ENCODE measurements around the gene DMAC2L. TPM values are rescaled to one million over a fixed set of nuclear protein-coding genes. Genes with fewer than 3 reads are reported as not detected.
"Not testable (repeated sequence)": the region's sequence is repeated elsewhere in the genome, so short reads cannot be mapped to it uniquely, and the experiment has no call there.

The DMAC2L gene
- total and polyA plus RNA-seq, 4 donors: 6.4 to 36.4 (median 20.7) TPM

DNA sequence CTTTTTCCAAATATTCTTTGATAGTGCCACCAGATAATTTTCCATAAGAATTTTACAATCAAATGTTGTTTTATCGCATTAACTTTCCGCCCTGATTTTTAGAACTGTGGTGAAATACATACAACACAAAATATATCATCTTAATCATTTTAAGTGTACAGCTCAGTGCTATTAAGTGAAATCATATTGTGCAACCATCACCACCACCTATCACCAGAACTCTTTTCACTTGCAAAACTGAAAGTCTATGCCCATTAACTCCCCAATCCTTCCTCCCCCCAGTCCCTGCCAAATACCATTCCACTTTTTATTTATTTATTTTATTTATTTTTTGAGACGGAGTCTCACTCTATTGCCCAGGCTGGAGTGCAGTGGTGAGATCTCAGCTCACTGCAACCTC is 48.0 kb downstream of the DMAC2L start:
- no peak for DNase-seq (ENCODE audit: low read depth in 4 of 6, low spot score in 6 of 6)
- WGBS (ENCODE audit: insufficient coverage): no CpG with 5 or more reads among the region's 3 CpGs
- Histone ChIP-seq H3K27me3 (ENCODE audit: control insufficient read depth, insufficient read depth, low read length) (no peaks in the 10 kb centered on the region), H3K36me3 (ENCODE audit: control insufficient read depth, insufficient read depth, low read length) (peaks cover 5% of the 10 kb centered on the region), H3K4me1 (ENCODE audit: control insufficient read depth, insufficient read depth, low read length) (no peaks in the 10 kb centered on the region), H3K27ac (ENCODE audit: low read depth, low read length) (no peak overlapping the region), H3K4me3 (ENCODE audit: low read depth, low read length) (no peak overlapping the region), H3K9me3 (ENCODE audit: control insufficient read depth, insufficient read depth, low read length) (no peaks in the 10 kb centered on the region)

GRCh38 chr14:50360851-50361250 is 48.7 kb downstream of the DMAC2L start:
- no peak overlapping the region for H3K27ac ChIP-seq (ENCODE audit: low read depth, low read length)
- H3K4me3 ChIP-seq (ENCODE audit: low read depth, low read length): no peak overlapping the region
- DNase-seq (ENCODE audit: low read depth in 4 of 6, low spot score in 6 of 6): no peak
- no peaks in the 10 kb centered on the region for H3K9me3 ChIP-seq (ENCODE audit: control insufficient read depth, insufficient read depth, low read length)
- H3K27me3 ChIP-seq (ENCODE audit: control insufficient read depth, insufficient read depth, low read length): no peaks in the 10 kb centered on the region
- no CpG with 5 or more reads among the region's 2 CpGs for WGBS (ENCODE audit: insufficient coverage)
- H3K36me3 ChIP-seq (ENCODE audit: control insufficient read depth, insufficient read depth, low read length): peaks cover 5% of the 10 kb centered on the region
- no peaks in the 10 kb centered on the region for H3K4me1 ChIP-seq (ENCODE audit: control insufficient read depth, insufficient read depth, low read length)

GRCh38 chr14:50361473-50362403 is 49.6 kb downstream of the DMAC2L start:
- not testable (repeated sequence) for H3K27ac ChIP-seq (ENCODE audit: low read depth, low read length); H3K4me3 ChIP-seq (ENCODE audit: low read depth, low read length); H3K9me3 ChIP-seq (ENCODE audit: control insufficient read depth, insufficient read depth, low read length); H3K27me3 ChIP-seq (ENCODE audit: control insufficient read depth, insufficient read depth, low read length); H3K4me1 ChIP-seq (ENCODE audit: control insufficient read depth, insufficient read depth, low read length); H3K36me3 ChIP-seq (ENCODE audit: control insufficient read depth, insufficient read depth, low read length); DNase-seq (ENCODE audit: low read depth in 4 of 6, low spot score in 6 of 6)
- 97% methylated on average over 29 of the region's 36 CpGs for WGBS (ENCODE audit: insufficient coverage)

DNA sequence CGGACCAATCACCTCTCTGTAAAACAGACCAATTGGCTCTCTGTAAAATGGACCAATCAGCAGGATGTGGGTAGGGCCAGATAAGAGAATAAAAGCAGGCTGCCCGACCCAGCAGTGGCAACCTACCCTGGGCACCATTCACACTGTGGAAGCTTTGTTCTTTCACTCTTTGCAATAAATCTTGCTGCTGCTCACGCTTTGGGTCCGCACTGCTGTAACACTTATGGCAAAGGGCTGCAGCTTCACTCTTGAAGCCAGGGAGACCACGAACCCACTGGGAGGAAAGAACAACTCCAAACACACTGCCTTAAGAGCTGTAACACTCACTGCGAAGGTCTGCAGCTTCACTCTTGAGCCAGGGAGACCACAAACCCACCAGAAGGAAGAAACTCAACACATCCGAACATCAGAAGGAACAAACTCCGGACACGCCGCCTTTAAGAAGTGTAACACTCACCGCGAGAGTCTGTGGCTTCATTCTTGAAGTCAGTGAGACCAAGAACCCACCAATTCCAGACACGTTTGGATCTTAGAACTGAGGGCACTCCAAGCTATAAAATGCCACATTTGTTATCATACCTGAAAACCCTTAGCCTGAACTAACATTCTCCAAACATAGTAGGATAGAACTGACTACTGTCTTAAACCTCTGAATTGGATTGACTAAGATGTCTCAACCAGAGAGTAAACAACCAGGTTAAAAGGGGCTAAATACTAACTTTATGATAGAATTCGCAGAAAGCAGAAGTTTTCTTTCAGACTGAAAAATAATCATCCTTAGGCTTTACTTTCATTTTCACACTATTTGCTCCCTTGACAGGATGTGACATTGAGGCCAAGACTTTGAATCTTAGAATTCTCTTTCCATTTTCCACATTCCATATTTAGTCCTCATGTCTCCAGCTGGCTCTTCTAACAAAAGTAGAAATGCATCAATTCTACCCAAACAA is 50.9 kb downstream of the DMAC2L start:
- no peak overlapping the region for H3K27ac ChIP-seq (ENCODE audit: low read depth, low read length)
- no peak for DNase-seq (ENCODE audit: low read depth in 4 of 6, low spot score in 6 of 6)
- peaks cover 1% of the 10 kb centered on the region for H3K36me3 ChIP-seq (ENCODE audit: control insufficient read depth, insufficient read depth, low read length)
- no peaks in the 10 kb centered on the region for H3K27me3 ChIP-seq (ENCODE audit: control insufficient read depth, insufficient read depth, low read length)
- no peaks in the 10 kb centered on the region for H3K9me3 ChIP-seq (ENCODE audit: control insufficient read depth, insufficient read depth, low read length)
- no peaks in the 10 kb centered on the region for H3K4me1 ChIP-seq (ENCODE audit: control insufficient read depth, insufficient read depth, low read length)
- H3K4me3 ChIP-seq (ENCODE audit: low read depth, low read length): no peak overlapping the region
- 78% methylated on average over 13 of the region's 14 CpGs for WGBS (ENCODE audit: insufficient coverage)

GRCh38 chr14:50363714-50364111 is 51.6 kb downstream of the DMAC2L start:
- Histone ChIP-seq H3K36me3 (ENCODE audit: control insufficient read depth, insufficient read depth, low read length) (no peaks in the 10 kb centered on the region), H3K27me3 (ENCODE audit: control insufficient read depth, insufficient read depth, low read length) (no peaks in the 10 kb centered on the region), H3K27ac (ENCODE audit: low read depth, low read length) (no peak overlapping the region), H3K9me3 (ENCODE audit: control insufficient read depth, insufficient read depth, low read length) (no peaks in the 10 kb centered on the region), H3K4me1 (ENCODE audit: control insufficient read depth, insufficient read depth, low read length) (no peaks in the 10 kb centered on the region), H3K4me3 (ENCODE audit: low read depth, low read length) (no peak overlapping the region)
- DNase-seq (ENCODE audit: low read depth in 4 of 6, low spot score in 6 of 6): no peak
- WGBS (ENCODE audit: insufficient coverage): 59% methylated on average over 4 of the region's 4 CpGs

- no peak overlapping the region for H3K27ac ChIP-seq (ENCODE audit: low read depth, low read length)
- no peaks in the 10 kb centered on the region for H3K9me3 ChIP-seq (ENCODE audit: control insufficient read depth, insufficient read depth, low read length)
- no peak overlapping the region for H3K4me3 ChIP-seq (ENCODE audit: low read depth, low read length)
- H3K27me3 ChIP-seq (ENCODE audit: control insufficient read depth, insufficient read depth, low read length): no peaks in the 10 kb centered on the region
- no peak for DNase-seq (ENCODE audit: low read depth in 4 of 6, low spot score in 6 of 6)
- no peaks in the 10 kb centered on the region for H3K4me1 ChIP-seq (ENCODE audit: control insufficient read depth, insufficient read depth, low read length)
- H3K36me3 ChIP-seq (ENCODE audit: control insufficient read depth, insufficient read depth, low read length): no peaks in the 10 kb centered on the region
- 88% methylated on average over 1 of the region's 1 CpG for WGBS (ENCODE audit: insufficient coverage)
Observed at GRCh38 chr14:50364792-50365191, 52.7 kb downstream of the DMAC2L start.

DNA sequence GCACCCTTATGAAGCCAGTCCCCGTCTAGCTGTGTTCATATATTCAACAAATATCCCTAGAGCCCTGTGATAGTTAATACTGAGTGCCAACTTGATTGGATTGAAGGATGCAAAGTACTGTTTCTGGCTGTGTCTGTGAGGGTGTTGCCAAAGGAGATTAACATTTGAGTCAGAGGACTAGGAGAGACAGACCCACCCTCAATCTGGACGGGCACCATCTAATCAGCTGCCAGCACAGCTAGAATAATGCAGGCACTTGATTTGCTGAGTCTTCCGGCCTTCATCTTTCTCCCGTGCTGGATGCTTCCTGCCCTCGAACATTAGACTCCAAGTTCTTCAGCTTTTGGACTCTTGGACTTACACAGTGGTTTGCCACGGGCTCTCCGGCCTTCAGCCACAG is 53.4 kb downstream of the DMAC2L start:
- H3K27me3 ChIP-seq (ENCODE audit: control insufficient read depth, insufficient read depth, low read length); DNase-seq (ENCODE audit: low read depth in 4 of 6, low spot score in 6 of 6); H3K4me1 ChIP-seq (ENCODE audit: control insufficient read depth, insufficient read depth, low read length); H3K4me3 ChIP-seq (ENCODE audit: low read depth, low read length); H3K9me3 ChIP-seq (ENCODE audit: control insufficient read depth, insufficient read depth, low read length); H3K27ac ChIP-seq (ENCODE audit: low read depth, low read length); H3K36me3 ChIP-seq (ENCODE audit: control insufficient read depth, insufficient read depth, low read length): not testable (repeated sequence)
- WGBS (ENCODE audit: insufficient coverage): 89% methylated on average over 6 of the region's 7 CpGs

DNA sequence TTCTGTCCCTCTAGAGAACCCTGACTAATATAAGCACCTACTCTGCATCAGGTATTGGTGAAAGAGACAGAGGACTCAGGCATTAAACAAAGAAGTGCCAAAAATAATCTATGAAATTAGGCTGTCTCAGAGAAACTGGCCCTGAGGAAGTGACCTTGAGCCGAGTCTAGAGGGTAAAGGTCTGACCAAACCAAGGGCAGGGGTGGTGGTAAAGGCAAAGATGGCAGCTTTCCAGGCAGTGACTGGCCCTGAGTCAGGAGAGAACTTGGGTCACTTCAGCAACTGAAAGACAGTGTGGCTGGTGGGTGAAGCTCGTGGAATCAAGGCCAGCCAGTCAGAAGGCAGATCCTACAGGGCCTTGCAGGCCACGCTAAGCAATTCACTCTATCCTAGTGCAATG is 54.0 kb downstream of the DMAC2L start:
- Histone ChIP-seq H3K27ac (ENCODE audit: low read depth, low read length) (no peak overlapping the region), H3K9me3 (ENCODE audit: control insufficient read depth, insufficient read depth, low read length) (no peaks in the 10 kb centered on the region), H3K36me3 (ENCODE audit: control insufficient read depth, insufficient read depth, low read length) (no peaks in the 10 kb centered on the region), H3K27me3 (ENCODE audit: control insufficient read depth, insufficient read depth, low read length) (no peaks in the 10 kb centered on the region), H3K4me1 (ENCODE audit: control insufficient read depth, insufficient read depth, low read length) (no peaks in the 10 kb centered on the region), H3K4me3 (ENCODE audit: low read depth, low read length) (no peak overlapping the region)
- 89% methylated on average over 3 of the region's 3 CpGs for WGBS (ENCODE audit: insufficient coverage)
- DNase-seq (ENCODE audit: low read depth in 4 of 6, low spot score in 6 of 6): no peak

GRCh38 chr14:50366589-50366988 is 54.5 kb downstream of the DMAC2L start:
- no peaks in the 10 kb centered on the region for H3K9me3 ChIP-seq (ENCODE audit: control insufficient read depth, insufficient read depth, low read length)
- DNase-seq (ENCODE audit: low read depth in 4 of 6, low spot score in 6 of 6): no peak
- H3K27ac ChIP-seq (ENCODE audit: low read depth, low read length): no peak overlapping the region
- no peaks in the 10 kb centered on the region for H3K4me1 ChIP-seq (ENCODE audit: control insufficient read depth, insufficient read depth, low read length)
- WGBS (ENCODE audit: insufficient coverage): 89% methylated on average over 4 of the region's 4 CpGs
- no peaks in the 10 kb centered on the region for H3K36me3 ChIP-seq (ENCODE audit: control insufficient read depth, insufficient read depth, low read length)
- no peak overlapping the region for H3K4me3 ChIP-seq (ENCODE audit: low read depth, low read length)
- H3K27me3 ChIP-seq (ENCODE audit: control insufficient read depth, insufficient read depth, low read length): no peaks in the 10 kb centered on the region
